ENCODE data around the gene CREG2.
"Not testable (repeated sequence)": the region's sequence is repeated elsewhere in the genome, so short reads cannot be mapped to it uniquely, and the experiment has no call there.

Gene CREG2

DNA sequence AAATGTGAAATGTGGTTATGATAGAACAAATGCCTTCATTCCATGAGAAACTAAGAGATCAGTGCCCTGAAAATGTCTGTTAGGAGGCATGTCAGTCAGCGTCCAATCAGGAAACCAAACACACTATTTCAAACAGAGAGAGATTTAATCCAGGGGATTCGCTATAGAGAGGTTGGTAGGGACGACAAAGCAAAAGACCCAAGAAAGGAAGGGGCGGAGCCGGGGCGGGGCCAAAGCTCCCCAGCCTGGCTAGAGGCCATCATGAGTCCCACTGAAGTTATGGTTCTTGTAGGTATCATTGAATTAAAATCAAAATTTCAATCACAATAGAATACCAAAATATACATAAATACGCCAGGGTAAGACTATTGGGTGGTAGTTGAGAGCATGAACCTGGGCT, 45.9 kb downstream of the CREG2 start:
- no peak for DNase-seq

DNA sequence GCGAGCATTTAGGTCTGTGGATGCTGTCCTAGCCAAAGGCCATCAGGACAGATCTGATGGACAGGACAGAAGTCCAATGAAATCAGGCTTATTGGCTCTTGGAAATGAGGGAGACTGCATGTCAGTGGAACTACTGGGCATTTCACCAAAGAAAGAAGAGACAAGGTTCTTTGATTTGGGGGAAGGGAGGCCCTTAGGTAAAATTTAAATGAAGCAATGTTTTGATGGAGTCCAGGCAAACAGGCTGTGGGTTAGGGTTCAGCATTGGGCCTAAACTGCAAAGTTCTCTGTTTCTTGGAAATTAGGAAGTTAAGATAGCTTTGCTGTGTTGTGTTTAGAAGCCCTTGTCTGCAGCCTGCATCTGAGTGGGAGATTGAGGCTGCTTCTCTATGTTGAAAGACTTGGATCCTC, 47.2 kb downstream of the CREG2 start:
- no peak for DNase-seq

DNA sequence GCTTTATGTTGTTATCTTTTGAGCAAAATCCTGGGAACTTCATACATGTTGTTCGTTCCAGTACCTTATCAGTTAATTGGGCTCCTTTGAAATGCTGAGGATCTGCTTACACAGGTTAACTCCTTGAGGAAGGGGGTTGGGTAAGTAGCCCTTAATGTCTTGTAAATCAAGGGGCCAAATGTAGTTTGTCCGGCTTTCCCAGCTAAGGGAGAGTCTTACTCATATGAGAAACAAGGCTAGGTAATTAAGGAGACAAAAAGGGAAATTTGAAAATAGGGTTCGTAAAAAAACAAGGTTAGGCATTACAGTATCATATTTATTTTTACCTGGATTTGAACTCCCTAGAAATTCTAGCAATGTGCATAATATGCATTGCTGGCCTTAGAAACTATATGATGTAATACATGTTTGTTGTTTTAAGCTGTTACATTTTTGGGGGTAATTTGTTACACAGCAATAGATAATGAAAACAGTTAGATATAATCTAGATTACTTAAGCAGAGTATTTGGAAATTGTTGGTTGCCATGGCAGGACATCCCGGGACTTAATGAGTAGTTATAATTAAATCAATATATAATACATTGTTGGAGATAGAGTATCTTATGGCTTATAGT, 47.9 kb downstream of the CREG2 start:
- no peak for DNase-seq

- DNase-seq, result peak; percentile 25
These were observed 49.4 kb downstream of the CREG2 start for GRCh38 chr2:101337877-101338276.

GRCh38 chr2:101332885-101333766, 54.2 kb downstream of the CREG2 start:
- DNase-seq, result no peak

GRCh38 chr2:101331202-101331601, 56.1 kb downstream of the CREG2 start:
- no peak for DNase-seq

GRCh38 chr2:101330253-101330933, 56.9 kb downstream of the CREG2 start:
- no peak for DNase-seq

DNA sequence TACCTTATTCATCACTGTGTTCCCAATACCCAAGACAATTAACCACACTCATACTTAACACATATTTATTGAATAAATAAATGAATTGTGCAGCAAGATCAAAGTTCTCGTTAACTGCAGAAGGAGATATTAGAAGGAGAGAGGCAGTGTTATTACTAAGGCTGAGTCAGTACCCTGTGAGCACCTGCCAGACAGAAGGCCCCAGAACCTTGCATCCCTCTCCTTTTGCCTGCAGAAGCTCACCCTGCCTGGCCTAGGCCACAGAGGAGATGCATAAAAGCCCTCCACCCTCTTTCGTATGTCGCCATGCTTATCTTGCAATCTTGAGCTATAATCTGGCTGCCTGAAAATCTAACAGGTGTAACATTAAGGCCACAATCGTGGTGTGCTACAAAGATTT, 58.3 kb downstream of the CREG2 start:
- DNase-seq, result no peak

DNA sequence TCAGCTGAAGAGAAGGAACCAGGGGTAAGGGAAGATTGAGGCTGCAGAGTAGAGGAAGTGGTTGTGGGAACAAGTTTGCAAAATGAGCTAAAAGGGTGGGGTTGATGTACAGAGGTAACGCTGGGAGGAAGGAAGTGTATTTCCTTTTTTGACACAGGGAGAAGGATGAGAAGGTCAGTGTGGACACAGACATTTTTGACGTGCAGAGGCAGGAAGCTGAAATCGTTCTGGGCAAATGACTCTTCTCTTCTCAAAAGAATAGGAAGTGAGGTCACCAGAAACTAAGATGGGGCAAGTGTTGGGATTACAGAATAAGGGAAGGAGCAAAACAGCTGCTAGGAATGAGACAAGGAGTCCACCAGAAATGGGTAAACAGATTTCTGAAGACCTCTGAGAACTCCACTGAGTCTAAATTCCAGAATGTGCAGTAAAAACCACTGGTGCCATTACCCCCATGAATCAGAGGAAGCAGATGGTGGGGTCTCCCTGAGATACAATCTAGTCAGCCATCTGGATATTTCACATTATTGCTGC, 58.8 kb downstream of the CREG2 start:
- DNase-seq, result no peak

- DNase-seq, result no peak
These were observed 59.4 kb downstream of the CREG2 start for GRCh38 chr2:101327863-101328394.

GRCh38 chr2:101325425-101325824, 61.9 kb downstream of the CREG2 start:
- no peak for DNase-seq

DNA sequence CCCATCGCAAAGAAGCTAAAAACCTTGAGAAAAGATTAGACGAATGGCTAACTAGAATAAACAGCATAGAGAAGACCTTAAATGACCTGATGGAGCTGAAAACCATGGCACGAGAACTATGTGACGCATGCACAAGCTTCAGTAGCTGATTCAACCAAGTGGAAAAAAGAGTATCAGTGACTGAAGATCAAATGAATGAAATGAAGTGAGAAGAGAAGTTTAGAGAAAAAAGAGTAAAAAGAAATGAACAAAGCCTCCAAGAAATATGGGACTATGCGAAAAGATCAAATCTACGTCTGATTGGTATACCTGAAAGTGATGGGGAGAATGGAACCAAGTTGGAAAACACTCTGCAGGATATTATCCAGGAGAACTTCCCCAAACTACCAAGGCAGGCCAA, 70.7 kb downstream of the CREG2 start:
- DNase-seq, result not testable (repeated sequence)

- no peak for DNase-seq
These were observed 75.6 kb downstream of the CREG2 start for GRCh38 chr2:101311696-101312017.

DNA sequence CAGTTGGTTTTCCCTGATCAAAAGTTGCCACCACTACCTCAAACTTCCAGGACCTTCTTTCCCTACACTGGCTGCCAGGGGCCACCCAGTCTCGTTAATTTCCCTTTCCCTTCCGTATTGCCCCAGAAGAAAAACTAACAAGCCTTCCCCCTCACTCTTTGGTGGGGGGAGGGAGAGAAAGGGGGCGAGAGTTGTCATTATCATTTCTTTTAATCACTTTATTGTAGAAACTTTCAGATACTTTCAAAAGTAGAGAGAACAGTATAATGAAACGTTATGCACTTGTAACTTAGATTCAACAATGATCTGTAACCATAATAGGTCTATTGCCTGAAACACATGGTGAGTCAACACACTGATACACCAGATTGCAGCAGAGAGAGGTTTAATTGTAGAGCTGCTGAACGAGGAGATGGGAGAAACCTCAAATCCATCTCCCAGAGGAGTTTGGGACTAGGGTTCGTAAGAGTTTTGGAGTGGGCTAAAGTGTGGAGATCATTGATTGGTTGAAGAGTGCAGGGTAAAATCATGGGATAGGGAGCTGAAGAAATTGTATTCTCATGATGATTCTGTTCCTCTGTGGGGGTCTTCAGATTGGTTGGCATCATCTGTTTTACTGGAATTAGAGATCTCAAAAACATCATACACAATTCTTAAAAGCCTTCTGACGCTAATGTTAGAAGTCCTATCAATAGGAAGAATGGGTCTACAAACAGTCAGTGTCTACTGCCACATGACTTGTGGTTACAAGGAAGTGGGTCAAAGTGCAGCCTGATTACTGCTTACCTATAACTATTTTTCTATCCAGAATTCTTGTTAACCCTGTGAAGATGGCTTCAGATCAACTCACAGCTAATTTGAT, 76.2 kb downstream of the CREG2 start:
- DNase-seq, result no peak

DNA sequence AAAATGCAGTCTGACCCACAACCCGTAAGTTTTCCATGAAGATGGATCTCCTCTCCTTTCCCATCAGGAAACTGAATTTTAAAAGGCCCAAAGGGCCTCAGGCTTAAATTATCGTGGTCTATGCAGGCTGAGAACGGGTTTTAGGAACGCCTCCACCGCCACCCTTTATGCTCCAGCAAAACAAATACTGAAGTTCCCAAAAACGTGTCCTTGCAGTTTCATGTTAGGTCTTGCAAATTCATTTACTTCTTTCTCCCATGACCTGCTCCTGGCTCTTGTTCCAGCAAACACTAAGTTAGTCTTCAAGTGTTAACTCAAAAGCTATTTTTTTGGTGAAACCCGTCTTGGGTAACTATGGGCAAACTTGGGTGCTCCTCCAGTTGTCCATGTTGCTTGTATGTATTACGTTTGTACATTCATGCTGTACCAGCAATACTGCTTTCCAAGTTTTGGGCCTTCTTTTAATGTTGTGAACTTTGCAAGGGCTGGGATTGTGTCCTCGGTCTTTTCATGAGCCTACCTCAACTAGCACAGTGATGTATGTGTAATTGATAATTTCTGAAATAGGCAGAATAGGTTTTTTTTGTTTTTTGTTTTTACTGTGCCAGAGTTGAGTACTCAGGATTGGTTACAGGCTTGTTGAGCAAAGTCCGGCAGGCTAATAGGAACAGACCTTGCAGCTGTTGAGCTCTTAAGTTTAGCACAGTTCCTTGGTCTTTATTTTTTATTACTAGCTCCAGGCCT, 77.0 kb downstream of the CREG2 start:
- no peak for DNase-seq

GRCh38 chr2:101308432-101309210, 78.7 kb downstream of the CREG2 start, which contains the start of gene RNF149:
TSS of gene RNF149 (minus strand) at chr2:101308701. CDS start at chr2:101308588, 113 bp downstream.
- DNase-seq, result peak; percentile 67

- DNase-seq, result no peak
These were observed 79.3 kb downstream of the CREG2 start for GRCh38 chr2:101307950-101308431.

GRCh38 chr2:101307503-101307902, 79.8 kb downstream of the CREG2 start:
- no peak for DNase-seq

- no peak for DNase-seq
These were observed 80.9 kb downstream of the CREG2 start for GRCh38 chr2:101306410-101306809.

GRCh38 chr2:101305492-101306078, 81.7 kb downstream of the CREG2 start:
- peak; percentile 33 for DNase-seq

All from kidney glomerular epithelial cell (primary cell).